Esophagus muscularis mucosa (tissue), 3 donors: ENCODE results near the gene ABCC1.

ENCODE experiments used
- POLR2A ChIP-seq: fragments of 450-650 bp; IDR thresholded peaks from one replicate; pipeline ENCODE4 v1.6.1; 2017; ENCODE audit warnings: antibody characterized with exemption, moderate library complexity, mild to moderate bottlenecking, low read depth
- POLR2AphosphoS5 ChIP-seq, 2 donors: sonication (generic); formaldehyde crosslinking; IDR thresholded peaks; one replicate each; pipeline ENCODE4 v1.6.1; 2017; ENCODE audit warnings: antibody characterized with exemption in 2 of 2
- TF ChIP-seq, protein P1 (sequence below), 3 experiments: fragments of 200-600 bp in 2 of 3; fragments of 450-650 bp in 1 of 3; sonication (generic) in 2 of 3; IDR thresholded peaks; one replicate each; pipeline ENCODE4 v1.5.1; 2017 to 2019; ENCODE audit warnings: antibody characterized with exemption in 3 of 3, mild to moderate bottlenecking in 2 of 3, moderate library complexity in 1 of 3

DNA sequence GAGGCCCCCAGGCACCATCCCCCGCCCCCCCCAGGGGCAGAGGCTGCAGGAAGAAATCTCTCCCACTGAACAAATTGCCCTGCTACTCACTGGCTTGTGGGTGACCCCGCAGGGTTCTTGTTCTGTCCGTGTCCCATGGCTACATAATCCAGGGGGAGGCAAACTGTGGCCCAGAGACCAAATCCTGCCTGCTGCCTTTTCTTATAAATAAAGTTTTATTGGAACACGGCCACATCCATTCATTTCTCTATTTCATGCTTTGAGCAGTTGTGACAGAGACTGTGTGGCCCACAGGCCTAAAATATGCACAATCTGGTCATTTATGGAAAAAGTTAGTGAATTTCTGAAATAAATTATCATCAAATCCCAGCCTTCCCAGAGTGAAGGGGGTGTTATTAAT, 235.7 kb downstream of the ABCC1 start:
- TF ChIP-seq POLR2AphosphoS5 (IDR thresholded peaks at IDR 0.05) (no peak), POLR2A (no peak)
- TF ChIP-seq, protein P1, sequence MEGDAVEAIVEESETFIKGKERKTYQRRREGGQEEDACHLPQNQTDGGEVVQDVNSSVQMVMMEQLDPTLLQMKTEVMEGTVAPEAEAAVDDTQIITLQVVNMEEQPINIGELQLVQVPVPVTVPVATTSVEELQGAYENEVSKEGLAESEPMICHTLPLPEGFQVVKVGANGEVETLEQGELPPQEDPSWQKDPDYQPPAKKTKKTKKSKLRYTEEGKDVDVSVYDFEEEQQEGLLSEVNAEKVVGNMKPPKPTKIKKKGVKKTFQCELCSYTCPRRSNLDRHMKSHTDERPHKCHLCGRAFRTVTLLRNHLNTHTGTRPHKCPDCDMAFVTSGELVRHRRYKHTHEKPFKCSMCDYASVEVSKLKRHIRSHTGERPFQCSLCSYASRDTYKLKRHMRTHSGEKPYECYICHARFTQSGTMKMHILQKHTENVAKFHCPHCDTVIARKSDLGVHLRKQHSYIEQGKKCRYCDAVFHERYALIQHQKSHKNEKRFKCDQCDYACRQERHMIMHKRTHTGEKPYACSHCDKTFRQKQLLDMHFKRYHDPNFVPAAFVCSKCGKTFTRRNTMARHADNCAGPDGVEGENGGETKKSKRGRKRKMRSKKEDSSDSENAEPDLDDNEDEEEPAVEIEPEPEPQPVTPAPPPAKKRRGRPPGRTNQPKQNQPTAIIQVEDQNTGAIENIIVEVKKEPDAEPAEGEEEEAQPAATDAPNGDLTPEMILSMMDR (IDR thresholded peaks at IDR 0.05): no peak
